HG03342 (cell line): ENCODE measurements around the gene FLOT2.
"Not testable (repeated sequence)": the region's sequence is repeated elsewhere in the genome, so short reads cannot be mapped to it uniquely, and the experiment has no call there.

Experiments
- ATAC-seq: cut with Tn5 transposase; IDR thresholded peaks from one replicate; pipeline ENCODE4 v1.9.1; 2021; ENCODE audit warnings: mild to moderate bottlenecking, moderate library complexity; ENCODE audit not compliant: unreplicated experiment

FLOT2 gene, protein sequence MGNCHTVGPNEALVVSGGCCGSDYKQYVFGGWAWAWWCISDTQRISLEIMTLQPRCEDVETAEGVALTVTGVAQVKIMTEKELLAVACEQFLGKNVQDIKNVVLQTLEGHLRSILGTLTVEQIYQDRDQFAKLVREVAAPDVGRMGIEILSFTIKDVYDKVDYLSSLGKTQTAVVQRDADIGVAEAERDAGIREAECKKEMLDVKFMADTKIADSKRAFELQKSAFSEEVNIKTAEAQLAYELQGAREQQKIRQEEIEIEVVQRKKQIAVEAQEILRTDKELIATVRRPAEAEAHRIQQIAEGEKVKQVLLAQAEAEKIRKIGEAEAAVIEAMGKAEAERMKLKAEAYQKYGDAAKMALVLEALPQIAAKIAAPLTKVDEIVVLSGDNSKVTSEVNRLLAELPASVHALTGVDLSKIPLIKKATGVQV

DNA sequence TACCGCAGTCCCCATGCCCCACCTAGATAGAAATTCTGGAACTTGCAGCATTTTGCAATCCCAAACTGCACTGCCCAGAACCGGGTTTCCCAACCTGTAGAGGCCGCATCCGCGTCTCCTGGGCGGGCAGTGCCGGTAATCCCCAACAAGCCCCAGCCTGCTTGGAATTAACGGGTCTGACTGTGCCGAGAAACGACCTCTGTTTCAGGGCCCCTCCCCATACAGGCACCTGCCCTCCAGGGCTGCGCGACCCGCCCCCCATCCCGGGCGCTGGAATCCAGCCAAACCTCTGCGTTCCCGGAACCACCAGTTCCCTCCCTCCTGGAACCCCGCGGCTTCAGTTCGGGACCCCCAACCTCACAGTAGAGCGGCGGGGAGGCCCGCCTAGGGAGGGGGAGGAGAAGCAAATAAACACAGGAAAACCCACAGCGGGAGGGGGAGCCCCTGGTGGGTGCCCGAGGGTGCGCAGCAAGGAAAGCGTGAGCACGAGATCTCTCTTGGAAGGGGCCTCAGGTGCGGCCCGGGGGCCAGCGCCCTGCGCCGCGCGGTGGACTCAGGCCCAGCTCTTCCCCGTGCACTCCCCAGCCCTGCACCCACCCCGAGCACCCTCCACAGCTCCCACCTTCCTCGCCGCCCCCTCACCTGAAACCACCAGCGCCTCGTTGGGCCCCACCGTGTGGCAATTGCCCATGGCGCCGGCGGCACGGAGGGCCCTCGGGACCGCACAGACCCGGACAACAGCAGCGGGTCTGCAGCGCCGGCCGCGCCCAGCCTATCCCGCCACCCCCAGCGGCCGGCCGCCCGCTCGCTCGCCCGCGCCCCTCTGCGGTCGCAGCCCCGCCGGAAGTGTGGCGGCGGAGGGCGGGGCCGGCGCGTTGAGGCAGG, at the start of gene FLOT2:
FLOT2 (minus strand) TSS at position 850 of the 885 bp plus-strand sequence; CDS start at position 691, 159 bp downstream.
- no peak for ATAC-seq

DNA sequence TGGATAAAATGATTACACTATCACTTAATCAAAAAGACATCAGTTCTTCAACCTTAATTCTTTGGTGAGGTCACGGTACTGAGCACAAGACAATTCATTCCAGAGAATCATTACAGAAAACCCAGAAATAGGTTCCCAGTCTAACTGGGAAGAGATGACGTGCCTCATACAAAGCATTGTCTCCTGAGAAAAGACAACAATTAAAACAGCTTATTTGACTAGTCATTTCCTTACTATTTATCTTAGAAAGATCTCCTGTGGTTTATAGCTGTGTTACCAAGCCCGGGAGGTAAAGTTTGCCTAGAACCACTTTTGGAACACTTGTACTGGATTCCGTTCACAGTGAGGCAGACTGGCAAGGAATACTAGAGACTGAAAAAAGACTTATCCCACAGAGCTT, 48.7 kb upstream of the FLOT2 start:
- no peak for ATAC-seq

DNA sequence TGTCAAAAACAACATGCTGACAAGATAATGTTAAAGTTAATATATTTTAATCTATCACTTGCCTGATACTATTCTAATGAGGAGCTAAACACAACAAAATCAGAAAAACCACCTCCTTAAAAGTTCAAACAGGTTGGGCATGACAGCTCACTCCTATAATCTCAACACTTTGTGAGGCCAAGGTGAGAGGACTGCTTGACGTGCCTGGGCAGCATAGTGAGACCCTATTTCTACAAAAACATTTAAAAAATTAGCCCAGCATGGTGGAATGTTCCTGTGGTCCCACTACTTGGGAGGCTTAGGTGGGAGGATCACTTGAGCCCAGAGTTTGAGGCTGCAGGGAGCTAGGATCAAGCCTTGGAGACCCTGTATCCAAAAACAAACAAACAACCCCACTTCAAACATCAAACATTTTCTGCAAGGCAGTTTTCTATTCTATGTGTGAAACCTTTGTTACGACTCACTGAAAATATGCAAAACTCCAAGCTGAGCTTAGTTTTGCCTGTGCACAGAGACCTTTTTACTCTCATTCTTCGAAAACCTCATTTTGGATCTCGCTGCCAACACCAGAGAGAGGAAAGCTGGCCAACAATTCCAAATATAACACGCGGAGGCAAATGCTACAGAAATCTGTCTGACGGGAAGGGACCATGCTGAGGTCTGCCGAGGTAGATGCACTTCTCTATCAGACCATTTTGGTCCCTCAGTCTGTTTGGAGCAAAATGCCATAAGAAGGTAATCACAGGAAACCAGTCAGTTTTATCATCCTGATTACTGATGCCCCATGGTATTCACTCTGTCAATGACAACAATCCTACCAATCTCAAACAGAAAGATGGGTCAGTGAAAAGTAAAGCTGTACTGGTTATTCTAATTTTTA, 47.6 kb upstream of the FLOT2 start:
- no peak for ATAC-seq

DNA sequence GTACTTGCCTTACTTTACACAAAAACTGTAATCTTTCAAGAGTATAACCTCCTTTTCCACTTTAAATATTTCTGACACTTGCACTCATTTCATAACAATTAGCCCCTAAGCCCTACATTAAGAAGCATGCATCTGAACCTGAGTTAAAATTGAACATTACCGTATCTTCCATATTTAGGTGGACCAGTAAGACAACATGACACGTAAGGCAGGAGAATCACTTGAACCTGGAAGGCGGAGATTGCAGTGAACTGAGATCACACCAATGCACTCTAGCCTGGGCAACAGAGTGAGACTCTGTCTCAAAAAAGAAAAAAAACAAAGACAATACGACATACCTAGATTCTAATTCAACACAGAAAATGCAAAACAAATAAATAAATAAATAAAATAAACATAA, 46.8 kb upstream of the FLOT2 start:
- ATAC-seq = no peak

DNA sequence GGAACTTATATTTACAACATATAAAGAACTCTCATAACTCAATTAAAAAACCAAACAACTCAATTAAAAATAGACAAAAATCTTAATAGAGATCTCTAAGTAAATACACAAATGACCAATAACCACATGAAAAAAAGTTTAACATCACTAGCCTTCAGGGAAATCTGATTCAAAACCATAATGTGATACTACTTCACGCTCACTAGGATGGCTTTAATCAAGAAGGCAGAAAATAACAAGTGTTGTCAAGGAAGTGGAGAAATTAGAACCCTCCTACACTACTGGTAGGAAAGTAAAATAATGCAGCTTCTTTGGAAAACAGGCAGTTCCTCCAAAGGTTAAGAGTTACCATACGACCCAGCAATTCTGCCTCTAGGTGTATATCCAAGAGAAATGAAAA, 45.4 kb upstream of the FLOT2 start:
- no peak for ATAC-seq

DNA sequence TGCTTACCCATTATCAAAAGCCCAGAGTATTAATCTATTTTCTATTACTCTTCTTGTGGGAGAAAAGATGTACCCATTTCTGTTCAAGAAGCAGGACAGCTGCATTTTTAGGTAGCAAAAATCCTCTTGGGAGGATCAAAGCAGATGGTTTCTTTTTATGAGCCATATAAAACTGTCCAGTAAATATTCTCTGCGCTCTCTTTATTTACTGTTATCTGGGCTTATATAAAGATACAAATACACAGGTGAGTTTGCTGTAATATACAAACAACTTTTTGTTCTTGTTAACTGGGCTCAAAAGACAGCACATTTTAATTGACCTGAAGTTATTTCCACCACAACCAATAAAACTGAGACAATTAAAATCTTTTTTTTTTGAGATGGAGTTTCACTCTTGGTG, 43.7 kb upstream of the FLOT2 start:
- ATAC-seq = no peak

DNA sequence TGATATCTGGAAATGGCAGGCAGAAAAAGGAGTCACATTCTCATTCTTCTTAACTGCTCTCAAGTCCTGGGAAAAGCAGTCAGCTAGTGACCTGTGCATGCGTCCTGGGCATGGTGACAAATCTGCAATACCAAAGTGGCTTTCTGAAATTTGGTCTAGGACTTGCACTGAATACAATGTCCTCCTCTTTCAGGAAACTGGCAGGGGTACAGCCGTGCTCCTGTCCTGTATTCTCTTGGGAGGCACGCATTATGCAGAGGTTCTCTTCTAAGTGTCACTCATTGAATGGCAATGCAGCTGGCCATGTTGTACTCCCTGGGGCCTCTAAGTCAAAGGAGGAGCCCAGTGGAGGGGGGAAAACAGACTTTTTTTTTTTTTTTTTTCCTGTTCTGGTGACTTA, 43.1 kb upstream of the FLOT2 start:
- ATAC-seq = no peak

DNA sequence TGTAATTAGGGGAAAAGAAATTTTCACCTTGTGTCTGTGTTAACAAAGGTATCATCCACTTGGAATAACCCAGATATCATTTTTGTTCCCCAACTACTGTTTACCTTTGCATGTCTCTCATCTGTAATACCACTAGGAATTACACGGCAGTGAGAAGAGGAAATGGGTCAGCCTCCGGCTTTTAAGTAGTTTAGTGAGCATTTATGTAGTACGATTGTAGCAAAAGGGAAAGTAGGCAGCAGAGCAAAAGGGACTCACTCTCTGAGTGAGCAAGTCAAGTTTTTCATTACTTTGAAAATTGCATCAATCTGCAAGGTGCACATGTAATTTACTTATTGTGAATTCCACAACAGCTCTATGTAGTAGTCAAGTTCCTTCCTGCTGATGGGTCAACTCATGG, 42.6 kb upstream of the FLOT2 start:
- no peak for ATAC-seq

DNA sequence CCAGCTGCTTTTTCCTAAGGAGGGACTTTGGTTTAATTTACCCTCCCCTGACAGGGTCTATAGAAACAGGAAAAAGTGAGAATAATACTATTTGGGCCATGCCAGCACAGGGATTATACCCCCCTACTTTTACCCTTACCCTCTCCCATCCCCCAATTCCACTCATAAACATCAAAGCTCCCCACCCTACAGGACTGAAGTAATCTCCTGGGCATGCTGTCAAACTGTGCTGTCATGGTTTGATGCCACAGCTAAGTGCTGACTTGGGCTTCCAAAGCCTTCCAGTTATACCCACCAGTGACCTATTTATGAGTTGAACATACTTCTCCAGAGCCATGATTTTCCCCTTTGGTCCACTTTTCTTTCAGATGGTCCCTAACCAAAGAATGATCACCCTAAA, 41.0 kb upstream of the FLOT2 start:
- ATAC-seq = no peak

DNA sequence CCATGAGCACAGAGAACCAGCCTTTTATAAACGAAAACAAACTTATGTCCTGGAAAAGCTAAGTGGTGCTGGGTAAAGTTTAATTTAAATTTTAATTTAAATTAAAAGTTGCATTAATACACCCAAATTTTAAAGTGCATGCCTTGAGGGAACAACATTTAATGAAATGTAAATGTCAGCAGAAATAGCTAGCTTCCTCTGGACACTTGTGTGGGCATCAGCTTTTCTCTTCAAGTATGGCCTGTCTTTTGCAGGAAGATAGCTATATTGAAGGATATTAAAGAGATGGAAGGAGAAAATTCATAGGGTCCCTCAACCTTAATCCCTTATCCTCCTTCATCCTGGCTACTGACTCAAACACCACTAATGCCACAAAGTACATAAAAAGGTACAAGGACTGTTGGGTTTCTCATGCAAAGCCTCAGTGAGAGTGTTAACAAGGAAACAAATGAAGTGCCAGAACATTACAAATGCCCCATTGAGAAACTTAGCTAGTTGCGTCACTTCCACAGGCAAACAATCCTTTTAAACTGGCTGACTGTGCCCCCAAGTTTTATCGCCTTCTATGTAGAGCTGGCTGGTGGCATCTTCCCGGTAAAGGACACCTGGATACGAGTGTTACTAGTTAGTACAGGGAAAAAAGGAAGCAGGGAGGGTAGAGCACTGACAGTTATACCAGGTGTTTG, 39.7 kb upstream of the FLOT2 start:
- ATAC-seq = no peak

DNA sequence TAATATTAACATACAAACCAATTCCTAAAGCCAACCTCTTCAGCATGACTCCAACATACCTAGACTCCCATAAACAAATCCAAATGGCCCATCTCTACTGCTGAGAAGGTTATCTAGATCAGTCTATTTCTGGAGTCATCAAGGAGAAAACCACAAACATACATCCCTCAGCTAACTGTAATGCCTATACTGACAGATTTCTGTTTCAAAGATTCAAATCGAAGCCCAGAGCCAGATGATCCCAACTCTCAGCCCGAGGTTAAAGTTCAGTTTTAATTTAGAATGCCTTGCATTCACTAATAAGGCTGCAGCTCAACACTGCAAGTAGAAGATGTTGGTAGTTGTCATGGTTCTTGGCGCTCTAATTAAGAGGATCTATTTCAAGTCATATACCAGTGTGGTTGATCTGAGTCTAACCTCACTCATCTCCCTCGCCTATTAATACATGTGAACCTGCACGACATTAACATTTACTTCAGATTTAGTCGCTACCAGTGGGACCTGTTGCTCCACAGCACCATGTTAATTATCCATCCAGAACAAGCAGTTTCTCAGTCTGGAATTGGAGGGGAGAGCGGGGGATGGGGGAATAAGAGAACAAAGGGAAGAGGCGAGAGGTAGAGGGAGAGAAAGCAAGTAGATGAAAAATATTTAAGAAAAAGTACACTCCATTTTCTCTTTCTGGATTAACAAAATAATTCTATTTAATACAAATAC, 38.4 kb upstream of the FLOT2 start:
- ATAC-seq = no peak

DNA sequence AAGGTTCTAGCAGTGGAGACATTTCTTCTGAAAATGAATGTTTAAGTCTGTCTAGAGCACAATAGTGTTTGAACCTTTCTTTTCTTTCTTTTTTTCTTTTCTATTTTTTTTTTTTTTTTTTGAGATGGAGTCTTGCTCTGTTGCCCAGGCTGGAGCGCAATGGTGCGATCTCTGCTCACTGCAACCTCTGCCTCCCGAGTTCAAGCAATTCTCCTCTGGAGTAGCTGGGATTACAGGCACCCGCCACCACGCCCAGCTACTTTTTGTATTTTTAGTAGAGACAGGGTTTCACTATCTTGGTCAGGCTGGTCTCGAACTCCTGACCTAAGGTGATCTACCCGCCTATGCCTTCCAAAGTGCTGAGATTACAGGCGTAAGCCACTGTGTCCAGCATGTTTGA, 37.0 kb upstream of the FLOT2 start:
- not testable (repeated sequence) for ATAC-seq

DNA sequence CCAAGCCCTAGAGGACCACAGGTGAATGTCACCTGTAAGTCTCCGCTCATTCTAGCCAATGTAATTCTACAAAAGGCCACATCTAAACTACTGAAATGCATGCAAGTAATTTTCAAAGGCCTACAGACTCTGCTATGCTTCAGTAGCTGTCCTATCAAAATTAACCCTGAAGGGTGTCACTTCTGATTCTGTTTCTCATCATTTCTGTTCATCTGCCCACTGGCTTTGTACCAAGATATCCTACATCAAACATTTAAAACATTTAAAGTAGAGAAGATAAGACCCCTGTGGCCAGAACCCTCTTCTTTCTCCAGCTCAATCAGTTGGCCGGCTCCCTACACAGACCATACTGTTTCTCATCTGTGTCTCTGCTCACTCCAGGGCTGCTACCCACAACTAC, 32.3 kb upstream of the FLOT2 start:
- ATAC-seq = no peak

DNA sequence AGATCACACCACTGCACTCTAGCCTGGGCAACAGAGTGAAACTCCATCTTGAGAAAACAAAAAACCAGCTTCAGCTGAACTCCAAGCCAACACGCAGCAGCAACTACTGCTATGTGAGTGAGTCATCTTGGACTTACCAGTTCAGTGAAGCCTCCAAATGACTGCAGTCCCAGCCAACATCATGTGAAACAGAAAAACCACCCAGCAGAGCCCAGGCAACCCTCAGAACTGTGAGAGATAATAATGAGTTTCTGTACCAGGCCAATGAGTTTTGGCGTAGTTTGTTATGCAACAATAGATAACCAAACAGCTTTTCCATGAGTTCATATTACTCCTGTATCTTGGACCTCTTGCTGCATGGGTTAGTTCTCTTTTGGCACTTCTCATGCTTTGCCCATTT, 30.5 kb upstream of the FLOT2 start:
- ATAC-seq = no peak

DNA sequence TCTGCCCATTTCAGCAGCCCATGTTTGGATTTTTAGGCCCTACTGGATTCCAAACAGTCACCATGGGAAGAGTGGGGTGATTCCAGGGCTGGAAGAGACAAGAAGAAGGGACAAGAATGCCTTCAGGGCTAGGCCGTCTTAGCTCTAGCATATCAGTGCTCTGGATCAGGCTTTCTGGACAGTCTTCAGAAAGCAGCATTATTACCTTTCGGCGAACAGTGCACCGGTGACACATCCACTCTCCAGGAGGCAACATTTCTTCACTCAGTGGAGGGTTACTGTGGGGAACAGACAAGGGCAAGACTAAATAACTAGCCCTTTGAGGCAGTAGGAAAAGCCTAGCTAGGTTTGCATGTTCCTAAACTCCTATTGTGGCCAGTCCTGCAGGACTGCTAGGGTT, 29.3 kb upstream of the FLOT2 start:
- ATAC-seq = no peak

DNA sequence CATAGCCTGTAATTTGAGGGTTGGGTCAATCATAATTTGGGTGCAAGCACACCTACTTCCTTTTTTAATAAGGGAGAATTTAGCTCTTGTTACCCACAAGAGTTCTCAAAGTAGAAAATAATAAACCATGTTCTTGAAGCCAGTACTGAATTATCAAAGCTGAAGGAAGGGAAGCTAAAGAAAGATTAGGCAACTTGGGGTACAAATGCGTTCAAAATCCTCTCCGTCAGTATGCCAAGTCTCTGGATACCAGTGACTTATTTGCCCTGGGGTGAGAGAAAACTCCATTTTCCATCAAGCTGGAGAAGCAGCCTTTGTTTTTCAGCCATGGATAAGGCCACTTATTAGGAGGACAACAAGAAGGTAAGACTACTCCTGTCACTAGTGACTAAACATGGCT, 28.8 kb upstream of the FLOT2 start:
- ATAC-seq = no peak

DNA sequence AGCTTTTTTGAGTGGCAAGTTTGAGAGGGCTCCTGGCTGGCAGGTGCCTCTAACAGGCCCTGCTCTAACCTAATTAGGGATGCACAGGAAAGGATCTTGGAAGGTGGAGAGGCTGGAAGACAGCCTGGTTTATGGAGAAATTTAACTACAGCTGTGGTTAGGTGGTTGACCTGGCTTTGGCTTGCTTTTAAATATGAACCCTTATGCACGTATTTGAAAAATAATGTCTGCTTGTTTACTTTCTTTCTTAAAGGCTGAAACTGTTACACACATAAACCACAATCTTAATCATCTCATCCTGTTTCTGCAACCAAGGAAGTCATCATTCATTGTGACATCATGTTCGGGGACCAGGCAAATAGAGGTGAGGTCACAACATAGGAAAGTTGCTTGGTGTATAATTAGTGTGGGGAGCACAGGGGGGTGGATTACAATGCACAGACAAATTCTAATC, 28.4 kb upstream of the FLOT2 start:
- ATAC-seq = no peak

DNA sequence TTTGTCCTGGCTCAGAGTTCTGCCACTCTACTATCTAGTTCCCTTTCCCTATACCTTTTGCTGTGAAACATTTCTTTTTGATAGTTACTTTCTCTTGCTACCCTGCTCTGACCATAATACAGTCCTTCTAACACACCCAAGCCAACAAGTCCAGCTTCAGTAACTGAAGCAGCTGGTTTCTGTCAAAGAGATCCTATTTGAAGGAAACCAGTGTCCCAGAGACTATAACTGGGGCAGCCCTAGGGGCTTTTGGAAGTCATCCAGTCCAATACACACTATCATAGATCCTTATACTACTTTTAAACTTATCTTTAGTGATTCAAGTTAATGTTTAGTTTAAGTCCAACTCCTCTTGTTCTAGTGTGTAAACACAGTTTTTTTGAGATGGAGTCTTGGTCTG, 22.7 kb upstream of the FLOT2 start:
- no peak for ATAC-seq

DNA sequence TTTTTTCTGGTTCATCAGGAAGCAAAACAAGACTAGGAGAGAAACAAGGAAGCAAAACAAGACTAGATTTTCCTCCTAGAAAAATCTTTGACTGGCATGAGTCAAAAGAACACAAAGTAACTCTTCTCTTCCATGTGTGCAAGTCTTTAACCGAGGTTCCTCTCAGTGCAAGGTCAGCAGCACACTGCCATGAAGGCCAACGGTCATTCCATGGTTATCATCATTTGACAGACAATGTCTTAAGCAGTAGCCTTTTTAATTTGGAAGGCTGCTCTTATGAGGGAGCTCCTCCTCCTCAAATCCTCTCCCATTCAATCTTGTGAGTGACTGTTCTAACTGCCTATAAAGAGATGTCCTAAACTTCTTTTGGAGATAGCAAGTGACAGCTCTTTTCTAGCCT, 20.8 kb upstream of the FLOT2 start:
- ATAC-seq = no peak

DNA sequence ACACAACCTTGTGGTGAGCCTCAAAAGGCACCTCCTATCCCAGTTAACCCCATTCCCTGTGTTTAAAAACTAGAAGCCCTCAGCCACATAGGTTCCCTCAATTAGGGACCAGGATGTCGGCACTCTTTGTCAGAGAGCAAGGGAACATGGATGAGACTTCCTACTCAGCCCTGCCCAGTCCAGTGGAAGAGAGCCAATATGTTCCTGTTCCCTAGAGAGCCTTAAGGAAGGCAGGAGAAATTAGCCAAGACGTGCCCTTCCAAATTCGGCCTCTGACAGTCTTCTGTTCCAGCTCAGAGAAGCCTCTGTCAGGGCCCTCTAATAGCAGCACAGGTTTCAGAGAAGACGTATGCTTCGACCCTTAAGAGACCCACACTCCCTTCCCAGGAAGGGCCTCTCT, 19.9 kb upstream of the FLOT2 start:
- no peak for ATAC-seq
